AG09309 (cell line): ENCODE data around the gene SELENOP.

Source experiments
- DNase-seq: peaks from one replicate; pipeline ENCODE4 v3.0.0-alpha.2; 2010; ENCODE audit warnings: low read depth
- H3K4me3 ChIP-seq: 2 replicates; pipeline ENCODE4 v1.5.1; 2011; ENCODE audit warnings: mild to moderate bottlenecking, low read depth, low read length, moderate library complexity; ENCODE audit not compliant: control insufficient read depth
- TF ChIP-seq, protein P1 (sequence below): IDR thresholded peaks from 2 replicates; pipeline ENCODE4 v1.5.1; 2011; ENCODE audit warnings: mild to moderate bottlenecking, low read depth, low read length, inconsistent platforms; ENCODE audit not compliant: insufficient read depth, control insufficient read depth; ENCODE audit errors: missing control alignments

The SELENOP gene

DNA sequence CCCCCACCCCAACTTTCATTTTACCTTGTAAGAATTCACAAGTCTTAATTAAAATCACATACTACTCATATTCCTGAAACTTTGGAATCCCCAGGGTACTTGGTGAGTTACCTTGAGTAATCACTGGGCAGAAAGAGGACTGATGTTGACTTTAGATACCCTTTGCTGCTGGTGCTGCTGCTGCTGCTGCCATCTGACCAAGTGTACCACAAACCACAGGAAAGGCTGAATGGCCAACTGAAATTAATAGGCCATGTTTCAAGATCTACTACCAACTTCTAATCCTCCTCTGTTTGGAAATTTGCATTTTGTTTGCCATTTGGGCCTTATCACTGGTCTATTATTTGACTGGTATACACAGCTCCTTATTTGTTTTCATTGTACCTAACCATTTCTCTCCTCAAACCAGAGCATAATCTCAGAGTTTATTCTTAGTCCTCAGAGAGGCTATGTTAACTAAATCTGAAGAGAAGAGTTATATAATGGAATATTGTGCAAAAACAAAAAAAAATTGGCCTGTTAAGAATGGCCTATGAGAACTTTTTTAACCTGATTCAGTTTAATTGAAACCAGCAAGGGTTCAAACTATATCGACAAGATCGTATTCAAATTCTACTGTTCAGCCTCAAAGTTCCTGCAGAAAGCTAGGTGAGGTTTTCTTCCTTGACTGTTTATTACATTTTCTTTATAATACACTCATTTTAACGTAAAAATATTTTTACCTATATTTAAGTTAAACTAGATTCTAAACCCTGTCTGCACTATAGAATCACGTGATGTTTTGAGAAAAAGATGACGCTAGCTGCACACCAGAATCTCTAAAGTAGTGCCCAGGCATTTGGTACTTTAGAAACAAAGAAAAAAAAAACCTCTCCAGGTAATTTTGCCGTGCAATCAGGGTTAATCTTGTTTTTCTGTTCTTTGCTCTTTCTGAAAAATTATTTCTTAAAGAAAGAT lies 13.1 kb downstream of the SELENOP start:
- DNase-seq: no peak
- TF ChIP-seq, protein P1, sequence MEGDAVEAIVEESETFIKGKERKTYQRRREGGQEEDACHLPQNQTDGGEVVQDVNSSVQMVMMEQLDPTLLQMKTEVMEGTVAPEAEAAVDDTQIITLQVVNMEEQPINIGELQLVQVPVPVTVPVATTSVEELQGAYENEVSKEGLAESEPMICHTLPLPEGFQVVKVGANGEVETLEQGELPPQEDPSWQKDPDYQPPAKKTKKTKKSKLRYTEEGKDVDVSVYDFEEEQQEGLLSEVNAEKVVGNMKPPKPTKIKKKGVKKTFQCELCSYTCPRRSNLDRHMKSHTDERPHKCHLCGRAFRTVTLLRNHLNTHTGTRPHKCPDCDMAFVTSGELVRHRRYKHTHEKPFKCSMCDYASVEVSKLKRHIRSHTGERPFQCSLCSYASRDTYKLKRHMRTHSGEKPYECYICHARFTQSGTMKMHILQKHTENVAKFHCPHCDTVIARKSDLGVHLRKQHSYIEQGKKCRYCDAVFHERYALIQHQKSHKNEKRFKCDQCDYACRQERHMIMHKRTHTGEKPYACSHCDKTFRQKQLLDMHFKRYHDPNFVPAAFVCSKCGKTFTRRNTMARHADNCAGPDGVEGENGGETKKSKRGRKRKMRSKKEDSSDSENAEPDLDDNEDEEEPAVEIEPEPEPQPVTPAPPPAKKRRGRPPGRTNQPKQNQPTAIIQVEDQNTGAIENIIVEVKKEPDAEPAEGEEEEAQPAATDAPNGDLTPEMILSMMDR: no peak
- no peak overlapping the region for H3K4me3 ChIP-seq

DNA sequence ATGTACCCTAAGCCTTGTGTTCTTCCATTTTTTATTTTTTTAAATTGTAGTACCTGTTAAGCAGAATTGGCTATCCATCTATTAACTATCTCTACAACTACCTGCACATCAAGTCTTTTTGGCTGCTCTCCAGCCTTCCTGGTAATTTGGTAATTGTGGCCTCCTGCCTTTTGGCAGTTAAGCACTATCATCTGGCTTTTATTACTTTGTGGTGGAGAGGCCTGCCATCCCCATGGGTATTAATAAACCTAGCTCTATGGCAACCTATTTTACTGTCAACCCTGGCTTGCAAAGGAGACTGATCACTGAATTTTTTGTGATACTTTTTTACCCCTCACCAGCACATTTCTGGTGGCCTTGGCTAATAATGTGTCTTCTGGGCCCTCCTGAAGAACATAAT lies 20.5 kb downstream of the SELENOP start:
- TF ChIP-seq, protein P1: no peak

DNA sequence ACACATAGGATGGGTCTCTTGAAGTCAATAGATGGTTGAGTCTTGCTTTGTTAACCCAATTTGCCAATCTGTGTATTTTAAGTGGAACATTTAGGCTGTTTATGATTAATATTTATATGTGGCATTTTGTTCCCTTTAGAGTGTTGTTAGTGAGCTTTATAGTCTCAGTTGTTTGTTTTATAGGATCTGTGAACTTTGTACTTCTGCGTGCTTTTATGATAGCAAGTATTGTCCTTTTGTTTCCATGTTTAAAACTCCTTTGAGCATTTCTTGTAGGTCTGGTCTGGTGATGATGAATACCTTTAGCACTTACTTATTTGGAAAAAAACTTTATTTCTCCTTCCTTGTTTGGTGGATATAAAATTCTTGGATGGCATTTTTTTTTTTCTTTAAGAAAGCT lies 23.8 kb downstream of the SELENOP start:
- TF ChIP-seq, protein P1: no peak
- no peak overlapping the region for H3K4me3 ChIP-seq
- no peak for DNase-seq

More for the DNA sequence above, 20.5 kb downstream of the SELENOP start:
- no peak for DNase-seq
- H3K4me3 ChIP-seq: no peak overlapping the region

DNA sequence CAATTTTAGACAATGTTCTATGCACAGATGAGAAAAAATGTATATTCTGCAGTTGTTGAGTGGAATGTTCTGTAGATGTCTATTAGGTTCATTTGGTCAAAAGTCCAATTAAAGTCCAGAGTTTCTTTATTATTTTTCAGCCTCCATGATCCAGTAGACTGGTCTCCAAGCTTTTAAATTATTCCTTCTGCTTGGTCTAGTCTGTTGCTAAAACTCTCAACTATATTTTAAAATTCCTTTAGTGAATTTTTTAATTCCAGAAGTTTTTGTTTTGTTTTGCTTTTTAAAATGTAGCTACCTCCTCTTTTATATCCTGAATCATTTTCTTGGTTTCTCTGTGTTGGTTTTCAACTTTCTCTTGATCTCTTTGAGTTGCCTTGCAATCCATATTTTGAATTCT lies 24.6 kb downstream of the SELENOP start:
- DNase-seq: no peak
- H3K4me3 ChIP-seq: no peak overlapping the region
- TF ChIP-seq, protein P1: no peak

DNA sequence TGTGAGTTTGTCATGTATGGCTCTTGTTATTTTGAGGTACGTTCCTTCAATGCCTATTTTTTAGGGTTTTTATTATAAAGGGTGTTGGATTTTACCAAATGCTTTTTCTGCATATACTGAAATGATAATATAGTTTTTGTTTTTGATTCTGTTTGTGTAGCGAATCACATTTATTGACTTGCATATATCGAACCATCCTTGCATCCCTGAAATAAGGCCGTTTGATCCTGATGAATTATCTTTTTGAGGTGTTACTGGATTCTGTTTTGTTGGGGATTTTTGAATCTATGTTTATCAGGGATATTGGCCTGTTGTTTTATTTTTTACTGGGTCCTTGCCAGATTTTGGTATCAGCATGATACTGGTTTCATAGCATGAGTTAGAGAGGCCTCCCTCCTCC lies 25.9 kb downstream of the SELENOP start:
- no peak for DNase-seq
- TF ChIP-seq, protein P1: no peak

DNA sequence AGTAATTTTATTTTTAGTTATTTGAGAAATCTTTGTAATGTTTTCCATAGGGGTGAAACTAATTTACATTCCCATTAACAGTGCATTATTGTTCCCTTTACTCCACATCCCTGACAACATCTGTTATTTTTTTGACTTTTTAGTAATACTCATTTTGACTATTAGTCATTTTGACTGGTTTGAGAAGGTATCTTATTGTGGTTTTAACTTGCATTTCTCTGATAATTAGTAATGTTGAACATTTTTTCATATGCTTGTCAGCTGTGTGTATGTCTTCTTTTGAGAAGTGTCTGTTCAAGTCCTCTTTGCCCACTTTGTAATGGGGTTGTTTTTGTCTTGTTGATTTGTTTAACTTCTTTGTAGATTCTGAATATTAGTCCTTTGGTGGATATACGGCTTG lies 27.6 kb downstream of the SELENOP start:
- no peak for DNase-seq

More for the DNA sequence above, 25.9 kb downstream of the SELENOP start:
- H3K4me3 ChIP-seq: no peak overlapping the region

More for the DNA sequence above, 27.6 kb downstream of the SELENOP start:
- no peak overlapping the region for H3K4me3 ChIP-seq
- TF ChIP-seq, protein P1: no peak
